GM23248 (cell line): Measurements from ENCODE around the gene P2RY8.

ENCODE experiments used
- EZH2 ChIP-seq: fragments of 200-600 bp; sonication (generic); IDR thresholded peaks from 2 replicates; pipeline ENCODE4 v1.6.1; 2018; ENCODE audit warnings: antibody characterized with exemption, mild to moderate bottlenecking; ENCODE audit not compliant: insufficient read depth, poor library complexity, severe bottlenecking
- EZH2phosphoT487 ChIP-seq: fragments of 200-600 bp; sonication (generic); IDR thresholded peaks from 2 replicates; pipeline ENCODE4 v1.6.1; 2018; ENCODE audit warnings: antibody characterized with exemption, moderate library complexity, mild to moderate bottlenecking, low read depth; ENCODE audit not compliant: insufficient read depth

DNA sequence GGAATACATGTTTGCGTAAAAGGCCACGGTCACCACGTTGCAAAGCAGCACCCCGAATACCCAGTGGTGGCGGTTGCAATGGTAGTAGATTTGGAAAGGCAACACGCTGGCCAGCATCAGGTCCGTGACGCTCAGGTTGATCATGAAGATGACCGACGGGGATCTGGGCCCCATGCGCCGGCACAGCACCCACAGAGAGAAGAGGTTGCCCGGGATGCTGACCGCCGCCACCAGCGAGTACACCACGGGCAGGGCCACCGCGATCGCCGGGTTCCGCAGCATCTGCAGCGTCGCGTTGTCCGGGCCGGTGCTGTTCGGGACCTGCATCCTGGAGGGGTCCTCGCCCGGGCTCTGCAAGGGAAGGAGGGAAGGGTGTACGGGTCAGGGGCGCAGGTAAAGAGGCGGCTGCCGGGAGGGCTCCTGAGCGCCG is 70.7 kb downstream of the P2RY8 start:
- TF ChIP-seq EZH2 (no peak), EZH2phosphoT487 (no peak)
